ENCODE measurements around the gene PARVB.

The PARVB gene

DNA sequence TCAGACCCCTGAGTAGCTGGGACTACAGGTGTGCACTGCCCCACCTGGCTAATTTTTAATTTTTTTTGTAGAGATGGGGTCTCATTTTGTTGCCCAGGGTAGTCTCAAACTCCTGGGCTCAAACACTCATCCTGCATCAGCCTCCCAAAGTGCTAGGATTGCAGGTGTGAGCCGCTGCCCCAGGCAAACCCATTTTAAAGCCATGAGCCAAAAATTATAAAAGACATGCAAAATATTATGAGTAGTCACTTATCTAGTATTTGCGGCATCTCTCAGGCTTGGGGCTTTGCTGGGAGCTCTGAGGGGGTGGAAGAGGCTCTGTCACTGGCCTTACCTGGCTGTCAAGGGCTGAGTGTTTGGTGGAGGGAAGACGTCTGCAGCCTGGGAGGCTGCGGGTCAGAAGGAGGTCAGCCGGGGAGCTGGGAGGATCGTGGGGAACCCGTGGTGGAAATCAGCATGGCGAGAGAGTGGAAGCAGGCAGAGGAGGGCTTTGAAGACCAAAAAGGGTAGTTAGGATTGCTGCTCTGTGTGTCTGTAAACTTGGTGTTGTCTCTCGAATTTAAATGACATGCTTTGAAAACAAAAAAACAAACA is 87.6 kb downstream of the PARVB start:
- DNase-seq: no peak

GRCh38 chr22:44112191-44112590 is 88.1 kb downstream of the PARVB start:
- no peak for DNase-seq

DNA sequence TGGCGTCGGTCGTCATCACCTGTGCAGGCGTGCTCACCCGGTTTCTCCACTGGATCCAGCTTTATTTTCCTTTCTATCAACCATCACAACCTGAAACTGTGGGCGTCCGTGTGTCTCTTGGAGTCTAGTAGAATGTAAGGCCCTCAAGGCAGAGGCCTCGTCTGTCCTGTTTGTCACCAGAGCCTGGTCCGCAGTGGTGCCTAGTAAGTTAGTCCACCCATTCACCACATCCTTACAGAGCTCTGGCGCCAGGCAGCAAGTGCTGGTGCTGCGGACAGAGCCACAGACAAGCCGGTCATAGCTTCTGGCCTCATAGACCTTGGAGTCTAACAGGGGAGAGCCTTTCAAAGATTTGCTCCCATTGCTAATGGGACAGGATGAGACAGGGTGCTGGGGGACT is 92.2 kb downstream of the PARVB start:
- no peak for DNase-seq

- DNase-seq: no peak
These were observed 92.9 kb downstream of the PARVB start for GRCh38 chr22:44116755-44117684.

GRCh38 chr22:44117746-44118145 is 93.6 kb downstream of the PARVB start:
- DNase-seq: no peak

DNA sequence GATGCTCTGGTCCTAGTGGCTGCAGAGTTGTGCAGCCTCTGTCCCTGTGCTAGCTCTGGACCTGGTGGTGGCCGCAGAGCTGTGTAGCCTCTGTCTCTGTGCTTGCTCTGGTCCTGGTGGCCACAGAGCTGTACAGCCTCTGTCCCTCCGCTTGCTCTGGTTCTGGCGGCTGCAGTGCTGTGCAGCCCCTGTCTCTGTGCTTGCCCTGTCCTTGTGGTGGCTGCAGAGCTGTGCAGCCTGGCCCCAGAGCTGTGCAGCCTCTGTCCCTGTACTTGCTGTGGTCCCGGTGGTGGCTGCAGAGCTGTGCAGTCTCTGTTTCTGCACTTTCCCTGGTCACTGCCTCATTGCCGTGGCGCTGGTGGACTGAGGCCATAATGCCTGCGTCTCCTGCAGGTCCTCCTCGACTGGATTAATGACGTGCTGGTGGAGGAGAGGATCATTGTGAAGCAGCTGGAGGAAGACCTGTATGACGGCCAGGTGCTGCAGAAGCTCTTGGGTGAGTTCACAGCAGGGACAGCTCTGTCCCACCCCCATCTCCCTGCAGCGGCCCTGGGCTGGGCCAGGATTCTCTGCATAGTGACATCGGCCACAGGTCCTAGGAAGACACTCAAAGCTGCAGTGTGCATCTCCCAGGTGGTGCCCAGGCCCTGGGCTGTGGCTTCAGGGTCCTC is 94.7 kb downstream of the PARVB start:
- no peak for DNase-seq

GRCh38 chr22:44119669-44120313 is 95.7 kb downstream of the PARVB start:
- DNase-seq: no peak

DNA sequence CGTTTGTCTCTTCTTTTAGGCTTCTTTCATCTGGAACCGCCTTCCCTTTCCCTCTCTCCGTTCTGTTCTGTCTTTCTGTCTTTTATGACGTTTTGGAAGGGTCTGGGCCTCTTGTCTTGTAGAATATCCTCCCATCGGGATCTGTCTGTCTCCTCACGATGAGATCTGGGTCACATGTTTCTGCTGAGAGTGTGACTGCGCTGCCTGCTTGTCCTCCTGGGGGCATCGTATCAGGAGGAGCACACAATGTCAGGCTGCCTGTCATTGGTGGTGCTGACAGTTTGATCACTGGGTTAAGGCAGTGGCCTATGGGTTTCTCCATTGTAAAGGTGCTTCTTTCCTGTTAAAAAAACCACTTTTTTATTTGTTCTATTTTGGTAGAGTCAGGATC is 96.2 kb downstream of the PARVB start:
- no peak for DNase-seq

DNA sequence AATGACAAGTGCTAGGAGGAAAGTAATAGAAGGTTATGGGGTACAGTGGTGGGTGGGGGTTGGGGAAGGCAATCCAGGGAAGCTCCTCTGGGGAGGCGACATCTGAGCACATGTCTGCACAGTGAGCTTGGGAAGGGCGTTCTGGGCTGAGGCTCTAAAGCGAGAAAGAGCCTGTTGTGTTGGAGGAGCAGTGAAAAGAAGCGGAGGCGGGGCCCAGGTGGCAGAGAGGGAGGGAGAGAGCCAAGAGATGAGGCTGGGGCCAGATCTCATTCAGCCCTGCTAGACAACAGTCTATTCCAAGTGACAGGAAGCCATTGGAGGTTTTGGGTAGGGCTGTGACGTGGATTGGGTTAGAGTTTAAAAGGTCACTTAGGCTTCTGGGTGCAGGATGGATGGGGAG is 101.3 kb downstream of the PARVB start:
- no peak for DNase-seq

DNA sequence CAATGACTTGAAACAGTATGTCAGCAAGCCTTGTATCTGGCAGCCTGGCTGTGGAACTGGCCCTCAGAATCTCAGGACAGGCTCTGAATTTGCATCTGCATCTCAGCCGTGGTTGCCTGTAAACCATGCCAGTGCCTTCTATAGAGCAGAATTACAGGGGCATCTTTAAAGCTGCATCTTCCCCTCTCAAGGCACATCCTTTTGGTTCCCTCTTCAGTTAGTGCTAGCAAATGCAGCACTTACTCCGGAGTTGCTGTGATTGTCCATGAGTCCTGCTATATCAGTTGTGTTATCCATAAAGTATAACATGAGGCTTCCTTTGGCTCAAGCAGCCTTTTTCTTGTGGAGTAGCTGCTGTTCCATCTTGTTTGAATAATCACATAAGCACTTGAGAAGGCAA is 102.7 kb downstream of the PARVB start:
- no peak for DNase-seq

- DNase-seq: no peak
These were observed 103.3 kb downstream of the PARVB start for GRCh38 chr22:44127356-44127755.

DNA sequence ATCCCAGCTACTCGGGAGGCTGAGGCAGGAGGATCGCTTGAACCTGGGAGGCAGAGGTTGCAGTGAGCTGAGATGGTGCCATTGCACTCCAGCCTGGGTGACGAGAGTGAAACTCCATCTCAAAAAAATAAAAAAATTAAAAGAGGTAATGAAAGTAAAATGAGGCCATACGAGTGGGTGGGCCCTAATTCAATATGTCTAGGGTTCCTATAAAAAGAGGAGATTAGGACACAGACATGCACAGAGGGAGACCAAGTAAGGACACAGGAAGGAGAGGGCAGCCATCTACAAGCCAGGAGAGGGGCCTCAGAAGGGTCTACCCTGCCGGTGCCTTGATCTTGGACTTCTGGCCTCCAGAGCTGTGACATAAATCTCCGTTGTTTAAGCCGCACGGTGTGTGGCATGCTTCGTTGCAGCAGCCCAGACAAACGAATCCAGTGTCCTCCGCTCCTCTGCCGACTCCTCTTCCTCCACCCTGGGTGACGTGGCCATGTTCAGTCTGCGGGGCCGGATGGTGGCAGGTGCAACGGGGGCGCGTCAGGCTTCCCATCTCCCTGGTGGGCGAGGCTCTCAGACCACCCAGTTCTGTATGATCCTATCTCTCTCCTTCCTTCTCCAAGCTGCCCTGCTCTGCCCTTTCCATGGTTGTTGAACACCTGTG is 105.0 kb downstream of the PARVB start:
- no peak for DNase-seq

DNA sequence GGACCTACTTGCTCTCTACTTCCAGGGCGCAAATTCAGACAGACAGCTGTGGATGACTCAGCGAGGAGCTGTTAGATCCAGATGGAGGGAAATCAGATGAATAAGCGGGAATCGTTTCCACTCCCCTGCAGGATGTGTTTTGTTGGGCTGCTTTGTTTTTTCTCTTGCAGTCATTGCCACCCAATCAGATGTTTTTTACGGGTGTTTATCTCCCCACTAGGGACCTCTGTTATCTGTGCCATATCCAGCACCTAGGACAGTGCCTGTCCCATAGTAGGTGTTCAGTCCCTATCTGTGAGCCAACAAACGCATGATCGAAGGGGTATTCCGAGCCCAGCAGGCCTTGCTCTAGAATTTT is 105.5 kb downstream of the PARVB start:
- DNase-seq: no peak

DNA sequence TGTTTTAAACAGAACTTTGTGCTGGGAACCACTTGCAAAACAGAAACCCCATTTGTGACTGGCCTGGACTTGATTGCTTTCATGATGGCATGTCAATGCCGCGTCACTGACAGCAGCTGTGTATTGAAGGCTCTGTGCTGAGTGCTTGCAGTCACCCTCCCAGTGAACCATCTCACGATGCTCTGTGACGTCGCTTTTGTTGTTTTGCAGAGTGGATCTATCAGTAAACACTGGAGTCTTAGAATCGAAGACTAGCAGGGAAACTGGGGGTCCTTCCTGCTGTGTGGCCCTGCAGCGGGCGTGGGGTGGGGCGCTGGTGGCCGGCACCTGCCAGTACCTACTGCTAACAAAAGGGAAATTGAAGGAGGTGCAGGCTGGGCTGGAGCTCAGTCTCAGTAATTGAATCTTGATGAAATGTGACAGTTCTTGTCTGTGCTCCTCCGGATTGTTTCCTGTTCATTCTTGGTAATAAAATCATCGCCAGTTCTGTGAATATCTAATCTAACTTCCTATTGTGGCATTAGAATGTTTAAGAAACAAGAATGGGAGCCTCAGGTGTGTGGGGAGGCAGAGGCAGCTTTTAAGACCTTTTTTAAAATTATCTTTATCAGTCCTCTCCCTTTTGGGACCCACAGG is 106.1 kb downstream of the PARVB start:
- no peak for DNase-seq

- DNase-seq: no peak
These were observed 107.3 kb downstream of the PARVB start for GRCh38 chr22:44131412-44131811.

GRCh38 chr22:44131989-44132685 is 108.0 kb downstream of the PARVB start:
- DNase-seq: no peak

GRCh38 chr22:44132724-44133123 is 108.6 kb downstream of the PARVB start:
- DNase-seq: no peak

DNA sequence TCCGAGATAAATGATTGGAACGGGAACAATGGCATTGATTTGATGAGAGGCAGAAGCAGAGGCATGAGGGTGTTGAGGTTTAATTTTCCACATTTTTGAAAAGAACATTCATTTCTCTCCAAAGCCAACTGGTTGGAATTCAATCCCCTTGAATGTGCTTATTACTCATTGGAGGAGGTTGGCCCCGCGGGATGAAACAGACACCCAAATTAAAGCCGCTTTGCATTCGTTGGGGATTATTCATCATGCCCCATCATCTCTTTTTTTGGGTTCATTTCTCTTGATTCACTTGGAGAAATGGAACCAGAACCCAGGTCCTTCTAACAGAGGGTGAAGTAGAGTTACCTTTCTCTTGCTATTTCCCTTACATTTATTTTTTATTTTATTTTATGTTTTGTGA is 109.1 kb downstream of the PARVB start:
- no peak for DNase-seq

DNA sequence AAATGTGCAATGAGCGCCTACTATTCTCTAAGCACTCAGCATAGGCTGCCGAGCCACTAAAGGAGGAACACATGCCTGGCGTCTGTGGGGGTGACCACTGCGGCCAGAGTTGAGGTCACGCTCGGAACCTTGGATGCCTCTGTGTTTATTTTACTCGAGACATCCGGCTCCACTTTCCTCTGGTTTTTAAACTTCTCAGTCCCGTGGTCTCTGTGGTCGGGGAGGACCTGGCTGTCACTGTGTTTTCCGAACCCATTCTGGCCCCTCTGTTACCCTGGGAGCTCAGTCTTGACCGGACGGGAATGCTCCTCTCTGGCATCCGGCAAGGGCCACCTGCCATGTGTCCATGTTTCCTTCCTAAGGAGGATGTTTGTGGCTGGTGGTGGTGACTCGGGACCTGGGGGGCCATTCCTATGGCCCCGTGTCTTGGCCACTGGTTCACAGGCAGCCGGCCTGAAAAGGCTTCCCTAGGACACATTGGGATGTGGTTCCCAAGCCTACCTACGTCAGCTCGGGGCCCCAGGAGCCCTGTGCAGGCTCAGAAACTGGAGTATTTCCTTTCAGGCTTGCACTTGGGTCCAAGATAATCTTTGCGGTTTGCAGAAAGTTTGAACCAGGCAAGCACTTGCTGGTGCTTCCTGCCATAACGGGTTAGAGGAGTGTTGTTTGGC is 109.9 kb downstream of the PARVB start:
- no peak for DNase-seq

GRCh38 chr22:44136112-44136511 is 112.0 kb downstream of the PARVB start:
- no peak for DNase-seq

- no peak for DNase-seq
These were observed 112.7 kb downstream of the PARVB start for GRCh38 chr22:44136786-44137185.
